ENCODE measurements around the gene RUFY3.

Gene RUFY3

DNA sequence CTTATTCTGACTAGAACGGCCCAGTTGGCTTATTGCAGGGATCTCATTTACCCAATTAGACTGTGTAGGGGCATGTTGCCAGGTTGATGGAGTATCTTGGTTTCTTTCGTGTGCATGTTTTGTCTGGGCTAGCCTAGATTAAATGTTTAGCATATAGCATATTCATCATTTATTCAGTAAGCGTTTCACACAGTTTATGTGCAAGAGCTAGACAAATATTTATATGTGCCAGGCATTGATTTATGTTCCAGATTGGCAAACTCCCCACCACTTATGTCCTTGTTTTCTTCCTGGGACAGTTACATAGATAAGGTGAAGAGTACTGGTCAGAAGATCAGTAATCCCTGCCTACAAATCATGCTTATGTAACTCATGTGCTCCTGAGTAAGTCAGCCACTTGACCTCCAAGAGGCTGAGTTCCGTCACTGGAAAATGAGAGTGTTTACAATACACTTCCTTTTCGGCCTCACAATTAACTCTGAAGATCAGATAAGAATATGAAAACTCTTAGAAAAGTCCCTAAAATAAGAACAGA lies 57.2 kb downstream of the RUFY3 start:
- no peak for DNase-seq (ENCODE audit: low read depth)

DNA sequence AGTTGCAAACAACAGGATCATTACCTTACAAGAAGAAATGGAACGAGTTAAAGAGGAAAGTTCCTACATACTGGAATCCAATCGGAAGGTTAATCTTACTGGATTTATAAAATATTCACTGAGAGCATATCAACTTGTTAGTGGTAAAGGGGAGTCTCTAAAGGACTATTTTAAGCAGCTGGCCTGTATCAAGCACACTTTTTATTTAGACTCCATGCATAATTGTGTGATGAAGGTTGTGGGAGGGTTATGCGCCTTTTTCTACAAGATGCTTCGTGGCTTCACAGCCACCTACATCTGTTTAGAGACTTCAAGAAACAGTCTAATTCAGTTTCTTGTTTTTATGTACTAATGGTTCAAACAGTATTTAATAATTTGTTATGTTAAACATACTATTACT lies 61.3 kb downstream of the RUFY3 start:
- no peak for DNase-seq (ENCODE audit: low read depth)

DNA sequence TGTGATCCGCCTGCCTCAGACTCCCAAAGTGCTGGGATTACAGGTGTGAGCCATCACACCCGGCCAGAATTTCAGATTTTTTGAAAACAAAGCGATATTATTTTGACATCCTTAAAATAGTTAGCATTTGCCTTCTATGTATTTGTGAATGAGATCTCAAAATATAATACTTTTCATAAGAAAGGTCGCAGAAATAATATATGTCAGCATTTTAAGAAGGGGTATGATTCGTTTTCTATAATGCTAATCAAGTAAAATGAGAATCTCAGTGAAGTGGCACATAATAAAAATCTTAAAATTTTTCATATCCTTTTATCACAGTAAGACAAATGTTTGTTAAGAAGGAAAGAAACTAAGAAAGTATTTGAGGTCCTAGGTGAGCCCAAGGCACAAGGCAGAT lies 65.7 kb downstream of the RUFY3 start:
- no peak for DNase-seq (ENCODE audit: low read depth)

DNA sequence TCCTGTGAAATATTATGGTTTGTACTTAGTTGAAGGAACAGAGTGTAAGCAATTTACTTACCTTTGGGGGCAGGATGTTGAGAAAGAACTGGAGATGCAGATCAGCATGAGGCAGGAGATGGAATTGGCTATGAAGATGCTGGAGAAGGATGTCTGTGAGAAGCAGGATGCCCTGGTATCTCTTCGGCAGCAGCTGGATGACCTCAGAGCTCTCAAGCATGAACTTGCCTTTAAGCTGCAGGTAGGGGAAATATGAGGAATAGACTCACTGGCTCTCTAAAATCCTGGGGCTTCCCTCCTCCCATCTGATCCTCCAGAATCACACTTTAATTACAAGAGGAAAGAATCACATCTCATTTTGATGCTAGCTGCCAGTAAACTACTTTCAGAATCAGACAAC lies 67.0 kb downstream of the RUFY3 start:
- no peak for DNase-seq (ENCODE audit: low read depth)

DNA sequence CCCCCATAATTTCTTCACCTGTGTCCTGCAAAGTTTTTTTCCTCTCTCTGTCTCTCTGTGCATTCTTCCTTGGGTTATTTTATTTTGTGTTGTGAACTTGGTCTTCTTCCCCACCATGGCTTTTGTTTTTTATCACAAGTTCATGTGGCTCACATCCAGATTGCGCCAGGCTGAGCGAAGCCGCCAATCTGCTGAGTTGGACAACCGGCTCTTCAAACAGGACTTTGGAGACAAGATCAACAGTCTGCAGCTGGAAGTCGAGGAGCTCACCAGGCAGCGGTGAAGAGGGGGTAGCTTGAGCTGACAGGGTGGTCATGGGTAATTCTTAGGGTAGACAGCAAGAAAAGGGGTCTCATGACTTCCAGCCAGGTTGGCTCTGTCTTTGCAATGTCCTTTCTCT lies 71.9 kb downstream of the RUFY3 start:
- DNase-seq (ENCODE audit: low read depth) = no peak

DNA sequence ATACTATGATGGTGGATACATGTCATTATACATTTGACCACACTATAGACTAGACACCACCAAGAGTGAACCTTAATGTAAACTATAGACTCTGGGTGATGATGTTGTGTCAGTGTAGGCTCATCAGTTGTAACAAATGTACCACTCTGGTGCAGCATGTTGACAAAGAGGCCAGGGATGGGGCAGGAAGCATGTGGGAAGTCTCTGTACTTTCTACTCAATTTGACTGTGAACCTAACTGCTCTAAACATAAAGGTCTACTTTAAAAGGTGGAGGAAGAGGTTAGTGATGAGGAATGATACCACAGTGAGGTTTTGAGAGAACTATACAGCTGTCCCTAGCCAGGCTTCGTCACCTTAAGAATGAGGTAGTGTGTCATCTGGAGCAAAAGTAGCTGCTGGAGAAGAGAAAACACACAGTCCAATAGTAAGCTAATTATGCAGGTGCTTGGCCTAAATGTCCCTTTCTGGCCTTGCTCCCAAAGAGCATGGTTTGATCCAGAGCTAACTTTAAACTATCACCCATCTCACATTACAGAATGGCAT lies 79.6 kb downstream of the RUFY3 start:
- DNase-seq (ENCODE audit: low read depth) = no peak

DNA sequence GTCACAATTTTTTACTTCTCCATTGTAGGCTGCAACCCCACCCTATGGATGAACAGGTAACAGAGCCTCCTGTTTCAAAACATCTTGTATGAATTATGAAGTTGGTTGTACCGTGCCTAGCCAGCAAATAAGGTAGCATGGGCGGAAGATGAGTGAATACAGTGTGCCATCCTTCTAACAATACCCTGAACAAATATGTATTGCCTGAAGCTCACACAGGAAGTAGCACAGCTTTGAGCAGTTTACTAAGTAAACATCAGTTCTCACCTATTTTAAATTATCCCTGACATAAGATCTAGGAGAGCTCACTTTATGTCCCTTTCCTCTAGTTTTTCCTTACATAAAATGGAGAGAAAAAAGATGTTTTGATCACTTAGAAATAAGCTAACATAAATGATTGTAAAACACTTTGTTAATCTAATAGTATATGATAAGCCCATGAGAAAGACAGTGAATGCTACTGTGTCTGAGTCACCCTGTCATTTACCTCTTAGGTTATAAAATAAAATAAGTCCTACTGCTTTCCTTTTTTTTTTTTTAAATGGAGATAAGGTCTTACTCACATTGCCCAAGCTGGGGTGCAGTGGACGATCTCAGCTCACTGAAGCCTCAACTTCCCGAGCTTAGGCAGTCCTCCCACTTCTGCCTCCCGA lies 81.3 kb downstream of the RUFY3 start:
- DNase-seq (ENCODE audit: low read depth) = no peak

DNA sequence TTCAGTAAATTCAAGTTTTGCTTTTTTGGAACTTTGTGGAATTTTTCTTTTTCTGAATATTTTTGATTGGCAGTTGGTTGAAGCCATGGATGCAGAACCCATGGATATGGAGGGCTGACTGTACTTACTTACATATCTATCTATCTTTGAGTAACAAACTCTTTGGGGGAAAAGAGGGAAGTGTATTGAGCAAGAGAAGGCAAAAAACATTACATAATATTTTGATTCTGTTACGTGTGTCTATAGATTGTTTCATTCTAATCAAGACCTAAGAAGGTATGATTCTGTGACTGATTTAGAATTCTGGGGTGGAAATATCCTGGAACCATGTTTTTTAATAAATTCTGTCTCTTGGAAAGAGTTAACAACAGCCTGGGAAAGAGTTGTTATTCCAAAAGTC lies 86.4 kb downstream of the RUFY3 start:
- no peak for DNase-seq (ENCODE audit: low read depth)

DNA sequence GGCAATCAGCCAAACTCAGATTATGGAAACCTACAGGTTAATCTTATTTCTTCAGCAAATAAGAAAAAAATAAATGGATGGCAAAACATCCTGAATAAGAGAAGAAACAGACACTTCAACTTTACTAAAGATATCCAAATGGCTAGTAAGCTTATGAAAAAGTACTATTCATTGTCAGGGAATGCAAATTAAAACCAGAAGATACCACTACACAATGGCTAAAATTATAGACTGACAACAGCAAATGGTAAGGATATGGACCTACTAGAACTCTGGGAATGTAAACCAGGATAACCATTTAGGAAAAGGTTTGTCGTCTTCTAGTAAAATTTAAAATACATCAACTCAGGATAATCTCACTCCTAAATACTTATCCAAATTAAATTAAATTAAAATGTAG lies 93.6 kb downstream of the RUFY3 start:
- DNase-seq (ENCODE audit: low read depth) = no peak

DNA sequence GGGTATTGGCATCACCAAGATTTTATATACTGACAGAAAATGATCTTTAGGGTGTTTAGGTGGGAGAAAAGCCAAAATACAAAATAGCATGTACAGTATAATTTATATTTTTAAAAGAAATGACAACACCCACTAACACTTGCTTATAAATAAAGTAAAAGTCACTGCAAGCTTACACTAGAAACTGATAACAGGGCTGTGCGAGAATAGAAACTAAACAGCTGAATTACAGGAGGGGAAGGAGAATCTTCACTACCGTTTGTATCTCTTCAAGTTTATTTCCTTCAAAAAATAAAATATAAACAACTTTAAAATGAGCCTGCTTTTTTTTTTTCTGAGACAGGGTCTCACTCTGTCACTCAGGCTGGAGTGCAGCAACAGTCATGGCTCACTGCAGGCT lies 95.1 kb downstream of the RUFY3 start:
- DNase-seq (ENCODE audit: low read depth) = no peak

DNA sequence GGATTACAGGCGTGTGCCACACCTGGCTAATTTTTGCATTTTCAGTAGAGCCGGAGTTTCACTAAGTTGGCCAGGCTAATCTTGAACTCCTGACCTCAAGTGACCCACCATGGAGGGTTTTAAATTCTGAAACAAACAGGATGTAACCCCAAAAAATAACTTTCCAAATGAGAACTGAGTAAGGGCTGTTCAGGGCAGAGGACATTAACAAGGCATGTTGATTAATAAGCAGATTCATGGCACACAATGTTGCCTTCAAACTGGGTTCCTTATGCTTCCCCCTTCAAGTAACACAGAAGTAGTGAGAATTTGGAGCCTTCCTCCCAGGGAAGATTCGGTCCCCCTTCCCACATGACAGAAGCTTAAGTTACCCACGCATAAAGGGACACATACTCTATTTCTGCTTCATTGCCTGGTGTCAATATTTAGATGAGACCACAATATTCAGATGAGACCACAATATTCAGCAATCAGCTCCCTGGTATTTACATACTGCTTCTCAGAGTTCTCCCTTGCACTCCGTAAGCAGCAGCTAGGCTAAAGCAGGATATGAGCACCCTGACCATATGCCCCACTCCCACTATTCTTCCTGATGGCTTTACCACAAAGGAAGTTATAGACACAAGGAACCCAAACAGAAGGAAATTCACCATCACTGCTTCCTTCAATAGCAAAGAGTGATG lies 96.5 kb downstream of the RUFY3 start:
- no peak for DNase-seq (ENCODE audit: low read depth)

DNA sequence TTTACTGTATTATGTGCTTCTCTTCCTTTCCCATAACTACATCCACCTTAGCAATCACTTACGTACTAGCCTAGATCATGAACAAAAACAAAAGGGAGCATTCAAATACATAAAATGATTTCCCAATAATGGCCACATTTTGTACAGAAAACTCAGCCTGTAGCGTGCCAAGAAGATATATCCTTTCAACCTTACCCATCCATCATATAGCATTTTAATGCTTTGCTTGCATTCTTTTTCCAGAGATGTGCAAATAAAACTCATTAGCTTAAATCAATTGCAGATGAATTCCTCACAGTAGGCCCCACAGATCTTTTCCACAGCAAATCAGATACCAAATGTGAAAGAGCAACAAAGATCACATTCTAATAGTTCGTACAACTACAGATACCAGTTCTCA lies 97.2 kb downstream of the RUFY3 start:
- DNase-seq (ENCODE audit: low read depth) = no peak

DNA sequence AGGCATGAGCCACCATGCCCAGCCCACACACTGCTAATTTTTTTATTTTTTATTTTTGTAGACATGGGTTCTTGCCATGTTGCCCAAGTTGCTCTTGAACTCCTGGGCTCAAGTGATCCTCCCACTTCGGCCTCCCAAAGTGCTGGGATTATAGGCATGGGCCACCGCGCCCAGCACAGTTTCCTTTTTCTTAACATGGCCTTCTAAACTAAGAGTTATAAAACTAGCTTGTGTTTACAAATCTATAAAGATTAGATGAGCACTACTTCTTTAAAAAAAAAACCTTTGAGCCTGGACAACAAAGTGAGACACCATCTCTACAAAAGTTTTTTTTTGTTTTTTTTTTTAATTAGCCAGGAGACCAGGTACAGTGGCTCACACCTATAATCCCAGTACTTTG lies 107.3 kb downstream of the RUFY3 start:
- DNase-seq (ENCODE audit: low read depth) = no peak

DNA sequence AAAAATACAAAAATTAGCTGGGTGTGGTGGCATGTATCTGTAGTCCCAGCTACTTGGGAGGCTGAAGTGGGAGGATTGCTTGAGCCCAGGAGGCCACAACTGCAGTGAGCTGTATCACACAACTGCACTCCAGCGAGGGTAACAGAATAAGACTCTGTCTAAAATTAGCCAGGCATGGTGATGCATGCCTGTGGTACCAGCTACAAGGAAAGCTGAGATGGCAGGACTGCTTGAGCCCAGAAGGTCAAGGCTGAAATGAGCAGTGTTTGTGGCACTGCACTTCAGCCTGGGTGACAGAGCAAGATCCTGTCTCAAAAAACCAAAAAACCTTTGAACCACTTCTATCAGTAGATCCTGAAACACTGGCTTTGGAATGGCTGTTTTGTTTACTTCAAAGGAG lies 107.7 kb downstream of the RUFY3 start:
- DNase-seq (ENCODE audit: low read depth) = no peak

DNA sequence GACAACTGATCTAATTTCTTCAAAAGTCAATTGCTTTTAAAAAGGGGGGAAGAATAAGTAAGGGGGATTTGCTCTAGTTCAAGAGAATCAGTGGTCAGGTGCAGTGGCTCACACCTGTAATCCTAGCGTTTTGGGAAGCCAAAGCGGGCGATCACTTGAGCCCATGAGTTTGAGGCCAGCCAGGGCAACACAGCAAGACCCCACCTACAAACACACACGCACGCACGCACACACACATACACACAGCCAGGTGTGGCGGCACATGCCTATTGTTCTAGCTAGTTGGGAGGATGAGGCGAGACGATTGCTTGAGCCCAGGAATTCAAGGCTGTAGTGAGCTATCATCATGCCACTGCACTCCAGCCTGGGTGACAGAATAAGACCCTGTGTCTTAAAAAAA lies 108.3 kb downstream of the RUFY3 start:
- DNase-seq (ENCODE audit: low read depth) = no peak

DNA sequence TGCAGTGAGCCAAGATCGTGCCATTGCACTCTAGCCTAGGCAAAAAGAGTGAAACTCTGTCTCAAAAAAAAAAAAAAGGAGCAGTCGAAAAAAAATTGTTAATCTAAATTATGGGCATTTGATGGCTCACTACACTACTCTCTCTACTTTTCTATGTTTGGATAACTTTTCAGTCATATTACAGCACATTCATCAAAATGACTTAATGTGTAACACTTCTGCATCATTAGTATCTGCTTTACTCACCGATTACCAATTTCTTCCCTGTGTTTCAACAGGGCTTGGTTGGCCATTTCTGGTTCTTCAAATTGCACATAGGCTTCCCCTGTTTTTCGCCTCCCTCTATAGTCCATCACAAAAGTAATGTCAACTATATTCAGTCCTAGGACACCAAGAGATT lies 109.5 kb downstream of the RUFY3 start:
- no peak for DNase-seq (ENCODE audit: low read depth)

DNA sequence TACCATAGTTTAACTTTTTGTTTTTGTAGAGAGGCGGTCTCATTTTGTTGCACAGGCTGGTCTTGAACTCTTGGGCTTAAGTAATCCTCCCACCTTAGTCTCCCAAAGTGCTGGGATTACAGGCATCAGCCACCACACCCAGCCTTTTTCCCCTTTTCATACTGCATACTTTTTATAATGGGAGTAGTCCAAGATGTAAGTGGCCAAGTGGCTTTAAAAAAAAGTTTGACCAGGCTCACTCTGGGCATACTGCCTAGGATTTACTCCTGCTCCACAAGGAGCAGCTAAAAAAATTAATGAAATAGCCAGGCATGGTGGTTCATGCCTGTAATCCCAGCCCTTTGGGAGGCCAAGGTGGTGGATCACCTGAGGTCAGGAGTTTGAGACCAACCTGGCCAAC lies 111.9 kb downstream of the RUFY3 start:
- DNase-seq (ENCODE audit: low read depth) = peak; percentile 13

DNA sequence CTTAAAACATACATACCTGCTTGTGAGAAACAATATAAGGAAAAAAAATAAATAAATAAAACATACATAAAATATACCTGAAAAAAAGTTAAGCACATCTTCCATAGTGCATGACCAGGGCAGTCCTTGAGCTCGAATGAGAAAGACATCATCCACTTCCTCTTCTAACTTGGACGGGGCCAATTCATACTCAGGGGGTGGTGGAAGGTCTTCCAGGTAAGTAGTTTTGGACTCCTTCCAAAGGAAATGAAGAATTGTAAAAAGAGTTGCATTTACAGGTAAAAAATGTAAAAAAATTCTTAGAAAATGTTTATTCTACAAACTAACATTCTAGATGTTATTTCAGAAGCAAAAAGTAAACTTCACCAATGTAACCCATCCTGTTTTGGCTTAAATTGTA lies 114.3 kb downstream of the RUFY3 start:
- no peak for DNase-seq (ENCODE audit: low read depth)

DNA sequence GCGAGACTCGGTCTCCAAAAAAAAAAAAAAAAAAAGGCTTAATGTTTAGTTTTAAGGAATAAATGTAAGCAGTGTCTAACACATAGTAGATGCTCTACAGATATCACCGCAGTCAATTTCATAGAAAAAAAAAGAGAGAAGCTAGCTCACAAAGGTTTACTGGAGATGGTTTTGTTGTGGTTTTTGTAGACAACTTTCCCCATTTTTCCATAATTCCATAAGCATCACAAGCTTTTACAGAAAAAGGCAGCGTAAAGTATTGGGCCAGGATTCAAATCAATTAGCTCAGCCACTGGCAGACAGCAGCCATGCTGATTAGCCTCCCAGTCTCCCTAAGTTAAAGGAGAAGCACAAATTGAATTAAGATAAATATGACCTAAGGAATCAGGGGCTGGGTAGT lies 116.4 kb downstream of the RUFY3 start:
- peak; percentile 4 for DNase-seq (ENCODE audit: low read depth)

DNA sequence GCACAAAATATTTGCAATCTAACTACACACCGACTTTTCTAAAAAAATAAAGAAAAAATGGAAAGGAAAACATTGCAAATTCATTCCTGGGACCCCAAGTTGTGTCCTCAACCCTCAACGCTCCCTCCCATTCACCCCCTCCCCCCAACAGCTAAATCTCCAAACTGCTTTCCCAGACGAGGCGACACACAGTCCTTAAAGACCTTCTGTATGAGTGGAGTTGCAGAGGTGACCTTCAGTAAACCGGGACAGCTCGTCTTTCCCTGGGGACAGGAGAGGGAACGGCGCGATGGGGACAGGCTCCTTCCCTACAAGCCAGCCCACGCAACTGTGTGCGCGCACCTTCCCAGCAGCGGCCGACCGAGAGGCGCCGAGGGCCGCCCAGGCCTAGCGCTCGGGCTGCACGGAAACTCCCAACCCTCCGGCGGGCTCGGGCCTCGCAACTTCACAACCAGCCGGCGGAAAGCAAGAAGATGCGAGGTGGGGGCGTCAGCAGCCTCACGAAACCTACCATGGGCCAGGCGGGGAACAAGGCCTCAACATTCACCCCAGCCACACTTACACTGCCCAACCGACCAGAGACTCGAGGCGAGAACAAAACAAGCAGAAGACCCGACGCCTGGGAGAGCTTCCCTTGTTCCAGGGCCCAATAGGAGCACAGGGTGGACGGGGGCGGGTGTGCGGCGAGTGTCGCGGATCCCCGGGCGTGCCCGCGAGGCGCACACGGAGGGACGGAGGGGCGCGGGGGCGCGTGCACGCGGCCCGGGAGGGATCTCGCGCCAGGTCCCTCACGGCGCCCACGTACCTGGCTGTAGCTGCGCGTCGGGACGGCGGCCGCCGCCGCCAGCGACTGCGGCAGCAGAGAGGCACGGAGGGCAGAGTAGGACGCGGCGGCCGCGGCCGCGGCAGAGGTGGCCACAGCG lies 117.2 kb downstream of the RUFY3 start:
- DNase-seq (ENCODE audit: low read depth) = peak; percentile 18

DNA sequence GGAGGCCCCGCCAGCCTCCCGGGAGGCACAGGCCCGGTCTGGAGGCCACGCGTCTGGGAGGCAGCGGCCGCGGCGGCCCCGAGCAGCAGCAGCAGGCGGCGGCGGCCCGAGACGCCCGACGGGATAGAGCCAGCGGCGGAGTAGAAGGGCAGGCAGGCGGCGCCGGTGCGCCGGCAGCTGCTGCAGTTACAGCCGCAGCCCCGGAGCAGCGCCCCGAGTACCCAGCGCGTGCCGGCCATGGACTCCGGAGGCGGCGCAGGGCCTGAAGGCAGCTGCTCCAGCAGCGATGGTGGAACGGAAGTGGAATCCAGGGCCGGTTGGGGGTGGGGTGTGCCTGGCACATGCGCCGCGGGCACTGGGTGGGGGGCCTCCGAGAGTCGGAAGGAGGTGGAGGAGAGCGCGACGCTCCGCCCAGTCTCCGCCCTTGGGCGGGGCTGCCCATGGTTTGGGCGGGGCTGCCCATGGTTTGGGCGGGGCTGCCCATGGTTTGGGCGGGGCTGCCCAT lies 117.9 kb downstream of the RUFY3 start, which contains the start of gene GRSF1:
GRSF1 (minus strand) TSS at position 302 of the 505 bp plus-strand sequence; CDS start at position 239, 63 bp downstream.
- DNase-seq (ENCODE audit: low read depth) = peak; percentile 84

DNA sequence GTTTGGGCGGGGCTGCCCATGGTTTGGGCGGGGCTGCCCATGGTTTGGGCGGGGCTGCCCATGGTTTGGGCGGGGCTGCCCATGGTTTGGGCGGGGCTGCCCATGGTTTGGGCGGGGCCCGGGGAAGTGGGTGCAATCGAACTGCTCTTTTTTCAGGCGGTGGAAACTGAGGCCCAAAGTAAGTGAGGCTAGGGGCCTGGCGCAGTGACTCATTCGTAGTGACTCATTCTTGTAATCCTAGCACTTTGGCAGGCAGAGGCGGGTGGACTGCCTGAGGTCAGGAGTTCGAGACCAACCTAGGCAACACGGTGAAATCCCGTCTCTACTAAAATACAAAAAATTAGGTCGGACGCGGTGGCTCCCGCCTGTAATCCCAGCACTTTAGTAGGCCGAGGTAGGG lies 118.4 kb downstream of the RUFY3 start:
- DNase-seq (ENCODE audit: low read depth) = peak; percentile 4
